Measurements from ENCODE around the gene TSPEAR.

GRCh38 chr21:44653656-44654575, 57.5 kb downstream of the TSPEAR start:
- no peak for TF ChIP-seq TAF1 (IDR thresholded peaks at IDR 0.05; ENCODE audit: low read depth, low read length)
- TF ChIP-seq POLR2A (IDR thresholded peaks at IDR 0.05; ENCODE audit: low read depth, low read length): no peak
